IPS-18a (cell line): ENCODE data around the gene SPRING1.

Experiments used
- H3K27ac ChIP-seq: one replicate; pipeline ENCODE4 v1.5.1; 2013; ENCODE audit warnings: low read length
- H3K27me3 ChIP-seq: one replicate; pipeline ENCODE4 v1.6.1; 2013; ENCODE audit warnings: mild to moderate bottlenecking, low read length; ENCODE audit not compliant: control insufficient read depth, insufficient read depth
- H3K36me3 ChIP-seq: one replicate; pipeline ENCODE4 v1.6.1; 2013; ENCODE audit warnings: low read depth, low read length; ENCODE audit not compliant: control insufficient read depth
- H3K4me1 ChIP-seq: one replicate; pipeline ENCODE4 v1.6.1; 2013; ENCODE audit warnings: low read depth, low read length; ENCODE audit not compliant: control insufficient read depth
- H3K4me3 ChIP-seq: one replicate; pipeline ENCODE4 v1.5.1; 2013; ENCODE audit warnings: low read length
- H3K9ac ChIP-seq: one replicate; pipeline ENCODE4 v1.6.1; 2013; ENCODE audit warnings: mild to moderate bottlenecking, low read length, moderate library complexity
- H3K9me3 ChIP-seq: one replicate; pipeline ENCODE4 v1.6.1; 2013; ENCODE audit warnings: low read depth, low read length; ENCODE audit not compliant: control insufficient read depth

Gene SPRING1

DNA sequence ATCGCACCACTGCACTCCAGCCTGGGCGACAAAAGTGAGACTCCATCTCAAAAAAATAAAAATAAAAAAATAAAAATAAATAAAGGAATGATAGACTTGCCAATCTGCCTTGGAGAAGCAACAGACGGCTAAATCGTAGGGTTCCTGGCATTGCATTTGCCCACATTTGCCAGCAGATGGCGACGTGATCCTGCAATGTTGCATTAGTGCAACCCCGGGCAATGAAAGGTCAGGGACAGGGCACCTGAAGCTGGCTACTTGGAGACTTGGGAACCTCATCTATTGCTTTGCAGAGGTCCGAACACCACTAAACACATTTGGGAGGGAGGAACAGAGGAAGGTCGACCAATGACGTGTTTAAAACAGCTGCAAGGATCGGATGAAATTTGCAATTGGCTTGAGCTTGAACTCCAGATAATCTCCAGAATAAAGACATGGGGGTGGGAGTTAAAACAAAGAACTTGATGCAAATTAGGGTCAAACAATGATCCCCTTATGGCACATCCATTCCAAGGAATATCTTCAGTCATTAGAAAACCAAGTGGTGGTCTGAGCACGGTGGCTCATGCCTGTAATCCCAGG lies 34.6 kb downstream of the SPRING1 start:
- no peak overlapping the region for H3K9ac ChIP-seq
- H3K27ac ChIP-seq = no peak overlapping the region
- H3K9me3 ChIP-seq = no peaks in the 10 kb centered on the region
- no peak overlapping the region for H3K4me3 ChIP-seq
- no peaks in the 10 kb centered on the region for H3K36me3 ChIP-seq
- H3K4me1 ChIP-seq = no peaks in the 10 kb centered on the region
- no peaks in the 10 kb centered on the region for H3K27me3 ChIP-seq

DNA sequence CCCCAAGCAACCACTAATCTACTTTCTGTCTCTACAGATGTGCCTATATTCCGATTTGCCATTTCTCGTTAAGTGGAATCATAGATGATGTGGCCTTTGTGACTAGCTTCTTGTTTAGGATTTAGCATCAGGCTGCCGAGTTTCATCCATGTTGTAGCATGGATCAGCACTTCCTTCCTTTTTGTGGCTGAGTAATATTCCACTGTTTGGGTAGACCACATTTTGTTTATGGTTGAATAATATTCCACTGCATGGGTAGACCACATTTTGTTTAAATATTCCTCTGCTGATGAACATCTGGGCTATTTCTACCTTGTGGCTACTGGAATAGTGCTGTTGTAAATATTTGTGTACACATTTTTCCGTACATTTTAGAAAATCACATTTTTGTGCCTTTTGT lies 36.4 kb downstream of the SPRING1 start:
- H3K9ac ChIP-seq = no peak overlapping the region
- H3K27ac ChIP-seq = no peak overlapping the region
- no peak overlapping the region for H3K4me3 ChIP-seq
- no peaks in the 10 kb centered on the region for H3K27me3 ChIP-seq
- H3K4me1 ChIP-seq = no peaks in the 10 kb centered on the region
- no peaks in the 10 kb centered on the region for H3K36me3 ChIP-seq
- no peaks in the 10 kb centered on the region for H3K9me3 ChIP-seq

DNA sequence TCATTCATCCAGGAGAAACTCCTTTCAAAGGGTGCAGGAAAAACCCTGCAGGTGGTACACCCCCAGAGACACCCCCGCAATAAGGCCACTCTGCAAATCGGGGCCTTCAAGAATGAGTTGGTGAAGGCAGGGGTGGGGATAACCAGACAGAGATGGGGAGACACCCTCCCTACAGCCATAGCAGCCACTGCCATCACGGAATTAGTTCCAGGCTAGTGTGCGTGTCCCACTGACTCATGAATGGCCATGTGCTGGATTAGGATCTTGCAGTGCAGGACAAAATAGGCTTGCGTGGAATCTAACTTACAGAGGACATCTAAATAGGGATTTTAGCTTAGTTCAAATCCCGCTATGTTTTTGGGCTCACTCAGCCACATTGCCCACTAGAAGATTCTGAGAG lies 37.8 kb downstream of the SPRING1 start:
- no peaks in the 10 kb centered on the region for H3K36me3 ChIP-seq
- H3K9ac ChIP-seq = no peak overlapping the region
- H3K27ac ChIP-seq = no peak overlapping the region
- H3K4me1 ChIP-seq = no peaks in the 10 kb centered on the region
- peaks cover 4% of the 10 kb centered on the region for H3K27me3 ChIP-seq
- no peaks in the 10 kb centered on the region for H3K9me3 ChIP-seq
- H3K4me3 ChIP-seq = no peak overlapping the region

DNA sequence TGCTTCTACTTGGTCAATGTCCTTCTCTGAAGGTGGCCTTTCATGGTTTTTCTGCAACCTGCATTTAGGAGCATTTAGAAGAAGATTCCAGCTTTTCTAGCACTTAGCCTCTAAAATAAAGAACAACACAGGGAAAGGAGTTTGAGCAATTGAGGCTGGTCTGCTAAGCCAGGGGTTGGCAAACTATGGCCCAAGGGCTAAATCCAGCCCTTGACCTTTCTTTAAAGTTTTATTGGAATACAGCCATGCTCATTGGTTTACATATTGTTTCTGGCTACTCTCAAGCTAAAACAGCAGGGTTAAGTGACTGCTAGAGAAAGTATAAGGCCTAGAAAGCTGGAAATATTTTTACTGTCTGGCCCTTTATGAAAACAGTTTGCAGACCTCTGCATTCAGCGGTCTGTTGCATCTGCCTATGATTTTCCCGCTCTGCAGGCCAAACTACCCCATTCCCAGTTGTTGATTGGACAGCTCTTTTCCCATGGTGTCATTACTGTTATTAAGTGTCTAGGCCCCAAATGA lies 39.3 kb downstream of the SPRING1 start:
- no peak overlapping the region for H3K27ac ChIP-seq
- no peaks in the 10 kb centered on the region for H3K9me3 ChIP-seq
- H3K36me3 ChIP-seq = no peaks in the 10 kb centered on the region
- H3K9ac ChIP-seq = no peak overlapping the region
- peaks cover 6% of the 10 kb centered on the region for H3K4me1 ChIP-seq
- no peak overlapping the region for H3K4me3 ChIP-seq
- H3K27me3 ChIP-seq = peaks cover 18% of the 10 kb centered on the region

DNA sequence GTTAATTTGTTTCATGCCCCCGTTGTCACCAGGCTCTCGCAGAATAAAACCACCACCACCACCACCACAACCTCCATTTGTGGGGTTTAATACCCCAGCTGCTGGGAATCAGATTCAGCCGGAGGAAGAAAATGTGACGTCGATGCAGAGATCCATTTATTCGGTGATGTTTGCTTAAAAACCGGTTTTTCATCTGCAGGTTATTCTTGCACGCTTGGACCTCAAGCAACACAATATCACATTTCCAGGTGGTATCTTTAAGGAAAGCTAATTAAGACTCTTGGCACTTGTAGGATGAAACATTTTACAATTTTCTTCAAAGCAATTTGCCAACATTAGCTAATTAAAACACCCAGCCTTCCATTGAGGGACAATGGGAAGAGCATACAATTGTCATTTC lies 39.8 kb downstream of the SPRING1 start:
- Histone ChIP-seq H3K27me3 (peaks cover 23% of the 10 kb centered on the region), H3K9me3 (no peaks in the 10 kb centered on the region), H3K4me3 (no peak overlapping the region), H3K9ac (no peak overlapping the region), H3K4me1 (peaks cover 10% of the 10 kb centered on the region), H3K36me3 (no peaks in the 10 kb centered on the region), H3K27ac (no peak overlapping the region)

DNA sequence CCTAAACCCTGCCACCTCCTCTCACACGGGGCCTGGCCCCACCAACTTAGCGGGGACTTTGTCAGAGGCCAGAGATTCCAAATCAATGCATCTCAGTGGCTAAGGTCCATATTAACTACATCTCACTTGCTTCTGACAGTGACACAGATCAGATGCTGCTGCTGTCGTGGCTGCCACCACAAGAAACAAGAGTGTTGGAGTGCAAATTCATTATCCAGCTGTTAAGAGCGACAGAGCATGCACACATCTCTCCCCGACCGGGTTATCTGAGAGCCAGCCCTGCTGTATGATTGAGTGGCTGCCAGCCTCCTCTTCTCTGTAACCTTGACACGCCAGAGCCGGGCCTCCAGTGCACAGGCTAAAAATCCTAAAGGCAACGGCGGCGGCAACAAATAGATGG lies 40.2 kb downstream of the SPRING1 start:
- Histone ChIP-seq H3K27ac (no peak overlapping the region), H3K9ac (no peak overlapping the region), H3K4me1 (peaks cover 11% of the 10 kb centered on the region), H3K36me3 (no peaks in the 10 kb centered on the region), H3K4me3 (no peak overlapping the region), H3K27me3 (peaks cover 27% of the 10 kb centered on the region), H3K9me3 (no peaks in the 10 kb centered on the region)

DNA sequence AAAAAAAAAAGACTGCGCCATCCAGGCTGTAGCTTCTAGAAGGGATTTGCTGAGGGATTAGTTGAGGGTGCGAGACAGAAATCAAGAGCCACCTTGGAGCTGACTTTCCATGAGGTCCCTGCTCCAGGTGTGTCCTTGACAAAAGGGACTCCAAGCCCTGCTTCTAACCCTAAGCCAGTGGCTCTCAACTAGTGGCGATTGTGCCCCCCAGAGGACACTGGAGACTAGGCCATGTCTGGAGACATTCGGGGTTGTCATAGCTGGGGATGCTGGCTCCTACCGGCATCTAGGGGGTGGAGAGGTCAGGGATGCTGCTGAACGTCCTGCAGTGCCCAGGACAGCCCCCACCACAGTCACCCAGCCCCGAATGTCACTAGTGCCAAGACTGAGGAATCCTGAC lies 40.6 kb downstream of the SPRING1 start:
- H3K27ac ChIP-seq = no peak overlapping the region
- no peaks in the 10 kb centered on the region for H3K9me3 ChIP-seq
- H3K27me3 ChIP-seq = peaks cover 28% of the 10 kb centered on the region
- H3K9ac ChIP-seq = no peak overlapping the region
- H3K36me3 ChIP-seq = no peaks in the 10 kb centered on the region
- peaks cover 11% of the 10 kb centered on the region for H3K4me1 ChIP-seq
- no peak overlapping the region for H3K4me3 ChIP-seq

DNA sequence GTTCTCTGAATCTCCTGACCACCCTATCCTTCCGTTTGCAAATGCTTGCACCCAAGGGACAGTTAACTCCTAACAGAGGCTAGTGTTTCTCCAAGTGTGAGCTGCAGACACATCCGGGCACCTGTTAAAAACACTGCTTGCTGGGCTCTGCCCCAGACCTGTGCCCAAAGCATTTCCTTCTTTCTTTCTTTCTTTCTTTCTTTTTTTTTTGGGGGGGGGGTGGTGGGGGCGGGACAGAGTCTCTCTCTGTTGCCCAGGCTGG lies 42.5 kb downstream of the SPRING1 start:
- Histone ChIP-seq H3K4me3 (no peak overlapping the region), H3K27me3 (peaks cover 28% of the 10 kb centered on the region), H3K27ac (no peak overlapping the region), H3K9me3 (no peaks in the 10 kb centered on the region), H3K9ac (no peak overlapping the region), H3K4me1 (peaks cover 11% of the 10 kb centered on the region), H3K36me3 (no peaks in the 10 kb centered on the region)

DNA sequence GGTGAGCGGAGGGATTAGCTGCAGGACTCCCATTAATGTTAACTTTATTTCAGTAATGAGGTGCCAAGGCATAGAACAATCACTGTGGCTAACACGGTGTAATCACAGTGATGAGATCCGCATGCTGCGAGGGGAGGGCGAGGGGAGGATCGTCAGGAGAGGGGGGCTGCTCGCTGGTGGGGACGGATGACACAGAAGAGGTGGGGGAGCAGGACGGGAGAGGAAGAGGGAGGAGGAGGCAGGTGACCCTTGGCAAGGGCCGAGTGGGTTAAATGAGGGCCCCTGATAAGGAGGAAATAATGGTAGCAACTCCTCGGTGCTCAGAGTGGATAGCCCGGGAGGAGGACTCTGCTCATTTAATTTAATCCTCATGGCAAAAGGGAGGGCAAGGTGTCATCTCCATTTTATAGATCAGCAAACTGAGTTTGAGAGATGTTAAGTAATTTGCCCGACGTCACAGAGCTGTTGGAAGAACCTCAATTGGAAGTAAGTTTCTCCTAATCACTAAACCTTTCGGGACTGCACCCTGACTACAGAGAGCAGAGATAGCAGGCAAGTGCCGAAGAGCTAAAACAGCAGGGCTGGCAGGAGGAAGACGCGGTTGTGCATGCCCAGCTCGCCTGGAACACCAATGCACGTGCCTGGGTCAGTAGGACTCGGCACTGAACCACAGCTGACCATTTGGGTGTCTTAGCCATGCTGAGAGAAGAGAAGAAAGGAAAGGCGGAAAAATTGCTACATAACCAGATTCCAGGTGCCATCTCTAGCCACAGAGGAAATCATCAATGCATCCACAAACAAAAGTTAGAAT lies 43.0 kb downstream of the SPRING1 start:
- Histone ChIP-seq H3K27ac (no peak overlapping the region), H3K36me3 (no peaks in the 10 kb centered on the region), H3K4me3 (no peak overlapping the region), H3K9me3 (no peaks in the 10 kb centered on the region), H3K4me1 (peaks cover 11% of the 10 kb centered on the region), H3K27me3 (peaks cover 28% of the 10 kb centered on the region), H3K9ac (no peak overlapping the region)

DNA sequence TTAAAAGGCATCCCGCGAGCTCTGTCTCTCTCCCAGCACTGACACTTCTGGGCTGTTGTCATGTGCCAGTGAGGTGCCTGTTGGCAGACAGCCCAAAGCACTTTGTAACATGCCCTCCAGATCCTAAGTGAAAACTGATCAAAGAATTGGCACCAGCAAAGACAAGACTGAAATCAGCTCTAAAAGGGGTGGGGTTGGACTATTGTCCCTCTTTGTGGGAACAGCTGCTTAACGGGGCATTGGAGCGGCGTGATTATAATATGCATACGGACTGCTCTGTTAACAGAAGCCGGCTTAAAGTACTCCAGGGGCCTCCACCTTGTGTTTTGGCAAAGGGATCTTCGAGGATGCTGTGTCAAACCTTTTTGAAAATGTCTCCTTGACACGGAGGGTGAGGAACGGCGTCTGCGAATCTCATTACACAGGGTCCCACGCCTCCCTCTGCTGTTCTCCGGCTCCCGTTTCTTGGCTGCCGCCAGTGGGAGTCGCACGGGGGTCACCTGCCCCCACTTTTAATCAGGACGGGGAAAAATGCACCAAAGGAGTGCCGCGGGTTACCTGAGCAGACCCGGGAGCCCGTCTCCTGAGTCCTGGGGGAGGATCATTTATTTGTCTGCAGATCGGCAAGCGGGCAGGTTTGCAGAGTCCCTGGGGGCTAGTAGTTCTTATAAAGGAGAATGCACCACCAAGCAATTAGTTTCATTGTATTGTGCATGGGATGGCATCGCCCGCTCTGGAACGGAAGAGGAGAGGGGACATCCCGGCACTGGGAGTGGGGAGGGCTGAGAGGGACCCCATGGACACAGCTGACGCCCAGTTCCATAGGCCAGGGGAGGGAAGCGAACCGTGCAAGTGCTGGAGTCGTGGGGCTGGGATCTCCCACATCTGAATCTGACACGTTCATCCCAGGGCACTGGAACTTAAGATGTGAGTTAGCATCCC lies 44.3 kb downstream of the SPRING1 start:
- Histone ChIP-seq H3K4me1 (peaks cover 11% of the 10 kb centered on the region), H3K36me3 (no peaks in the 10 kb centered on the region), H3K4me3 (peak overlapping the region; percentile 56), H3K9ac (no peak overlapping the region), H3K27ac (no peak overlapping the region), H3K9me3 (no peaks in the 10 kb centered on the region), H3K27me3 (peaks cover 28% of the 10 kb centered on the region)

DNA sequence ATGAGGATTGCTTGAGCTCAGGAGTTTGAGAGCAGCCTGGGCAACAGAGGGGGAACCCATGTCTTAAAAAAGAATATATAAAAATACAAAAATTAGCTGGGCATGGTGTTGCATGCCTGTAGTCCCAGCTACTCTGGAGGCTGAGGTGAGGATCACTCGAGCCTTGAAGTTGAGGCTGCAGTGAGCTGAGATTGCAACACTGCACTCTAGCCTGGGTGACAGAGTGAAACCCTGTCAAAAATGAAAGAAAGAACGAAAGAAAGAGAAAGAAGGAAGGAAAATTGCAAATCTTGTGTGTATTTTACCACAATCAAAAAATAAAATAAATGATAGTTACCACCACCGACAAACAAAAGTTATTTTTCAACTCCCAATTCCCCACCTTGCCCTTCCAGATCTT lies 45.3 kb downstream of the SPRING1 start:
- H3K4me3 ChIP-seq = no peak overlapping the region
- no peak overlapping the region for H3K27ac ChIP-seq
- H3K36me3 ChIP-seq = no peaks in the 10 kb centered on the region
- no peak overlapping the region for H3K9ac ChIP-seq
- H3K4me1 ChIP-seq = peaks cover 11% of the 10 kb centered on the region
- peaks cover 28% of the 10 kb centered on the region for H3K27me3 ChIP-seq
- H3K9me3 ChIP-seq = no peaks in the 10 kb centered on the region
